HL-60 (cell line): ENCODE results near the gene STRIP1.

Experiments
- CTCF ChIP-seq: IDR thresholded peaks from one replicate; pipeline ENCODE4 v1.5.1; 2011; ENCODE audit warnings: low read length, control low read depth, inconsistent platforms; ENCODE audit not compliant: insufficient read depth
- GABPA ChIP-seq: IDR thresholded peaks from 2 replicates; pipeline ENCODE4 v1.6.1; 2012; ENCODE audit warnings: low read depth
- POLR2AphosphoS5 ChIP-seq: IDR thresholded peaks from 2 replicates; pipeline ENCODE4 v1.6.1; 2012; ENCODE audit warnings: low read depth
- TF ChIP-seq, protein P1 (sequence below): IDR thresholded peaks from 2 replicates; pipeline ENCODE4 v1.6.1; 2012; ENCODE audit warnings: low read depth; ENCODE audit not compliant: insufficient replicate concordance

- TF ChIP-seq CTCF (peak; percentile 99), POLR2AphosphoS5 (no peak), GABPA (no peak)
- TF ChIP-seq, protein P1, sequence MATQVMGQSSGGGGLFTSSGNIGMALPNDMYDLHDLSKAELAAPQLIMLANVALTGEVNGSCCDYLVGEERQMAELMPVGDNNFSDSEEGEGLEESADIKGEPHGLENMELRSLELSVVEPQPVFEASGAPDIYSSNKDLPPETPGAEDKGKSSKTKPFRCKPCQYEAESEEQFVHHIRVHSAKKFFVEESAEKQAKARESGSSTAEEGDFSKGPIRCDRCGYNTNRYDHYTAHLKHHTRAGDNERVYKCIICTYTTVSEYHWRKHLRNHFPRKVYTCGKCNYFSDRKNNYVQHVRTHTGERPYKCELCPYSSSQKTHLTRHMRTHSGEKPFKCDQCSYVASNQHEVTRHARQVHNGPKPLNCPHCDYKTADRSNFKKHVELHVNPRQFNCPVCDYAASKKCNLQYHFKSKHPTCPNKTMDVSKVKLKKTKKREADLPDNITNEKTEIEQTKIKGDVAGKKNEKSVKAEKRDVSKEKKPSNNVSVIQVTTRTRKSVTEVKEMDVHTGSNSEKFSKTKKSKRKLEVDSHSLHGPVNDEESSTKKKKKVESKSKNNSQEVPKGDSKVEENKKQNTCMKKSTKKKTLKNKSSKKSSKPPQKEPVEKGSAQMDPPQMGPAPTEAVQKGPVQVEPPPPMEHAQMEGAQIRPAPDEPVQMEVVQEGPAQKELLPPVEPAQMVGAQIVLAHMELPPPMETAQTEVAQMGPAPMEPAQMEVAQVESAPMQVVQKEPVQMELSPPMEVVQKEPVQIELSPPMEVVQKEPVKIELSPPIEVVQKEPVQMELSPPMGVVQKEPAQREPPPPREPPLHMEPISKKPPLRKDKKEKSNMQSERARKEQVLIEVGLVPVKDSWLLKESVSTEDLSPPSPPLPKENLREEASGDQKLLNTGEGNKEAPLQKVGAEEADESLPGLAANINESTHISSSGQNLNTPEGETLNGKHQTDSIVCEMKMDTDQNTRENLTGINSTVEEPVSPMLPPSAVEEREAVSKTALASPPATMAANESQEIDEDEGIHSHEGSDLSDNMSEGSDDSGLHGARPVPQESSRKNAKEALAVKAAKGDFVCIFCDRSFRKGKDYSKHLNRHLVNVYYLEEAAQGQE = no peak
Measured at GRCh38 chr1:110053552-110054428, 19.4 kb downstream of the STRIP1 start.
